ENCODE data around the gene KIF5A. TPM values are rescaled to one million over a fixed set of nuclear protein-coding genes. Genes with fewer than 3 reads are reported as not detected.

The KIF5A gene
- total RNA-seq, 2 experiments from 2014 or later = 0.64 to 0.89 TPM

- CTCF ChIA-PET = interaction anchor here (0.5 to 1.4 kb wide), 4 partner anchors 11 to 383 kb away, joined by 3 to 5 read pairs (median 3); no protein-coding TSS in a partner anchor
- no peak overlapping the region for H3K27ac Mint-ChIP-seq
- no peak for DNase-seq
- H3K36me3 Mint-ChIP-seq (ENCODE audit: low read depth) = no peaks in the 10 kb centered on the region
- peaks cover 29% of the 10 kb centered on the region for H3K4me1 Mint-ChIP-seq
- no peak overlapping the region for H3K4me3 Mint-ChIP-seq
- H3K27me3 Mint-ChIP-seq = peaks cover 93% of the 10 kb centered on the region
- POLR2A ChIA-PET = no interaction called here
- H3K9me3 Mint-ChIP-seq = no peaks in the 10 kb centered on the region
These were observed 75.6 kb downstream of the KIF5A start for GRCh38 chr12:57625261-57626032.

GRCh38 chr12:57626111-57626920 lies 76.5 kb downstream of the KIF5A start:
- DNase-seq = no peak
- Mint-ChIP-seq H3K27me3 (peaks cover 93% of the 10 kb centered on the region), H3K9me3 (no peaks in the 10 kb centered on the region), H3K27ac (no peak overlapping the region), H3K4me3 (no peak overlapping the region), H3K4me1 (peaks cover 20% of the 10 kb centered on the region), H3K36me3 (ENCODE audit: low read depth) (no peaks in the 10 kb centered on the region)
- ChIA-PET POLR2A (no interaction called here), CTCF (interaction anchor here (0.6 to 2.1 kb wide), 7 partner anchors 10 to 384 kb away, joined by 3 to 5 read pairs (median 3); partner anchors contain the start of gene ARHGAP9)

GRCh38 chr12:57626921-57627445 lies 77.1 kb downstream of the KIF5A start:
- H3K4me3 Mint-ChIP-seq = no peak overlapping the region
- no peak for DNase-seq
- no peaks in the 10 kb centered on the region for H3K9me3 Mint-ChIP-seq
- POLR2A ChIA-PET = interaction anchor here (0.6 kb wide), 1 partner anchor 10 kb away, joined by 4 read pairs; no protein-coding TSS in a partner anchor
- H3K36me3 Mint-ChIP-seq (ENCODE audit: low read depth) = no peaks in the 10 kb centered on the region
- CTCF ChIA-PET = interaction anchor here (0.6 to 2.2 kb wide), 11 partner anchors 8 to 384 kb away, joined by 3 to 7 read pairs (median 3); partner anchors contain the start of gene ARHGAP9
- peaks cover 13% of the 10 kb centered on the region for H3K4me1 Mint-ChIP-seq
- no peak overlapping the region for H3K27ac Mint-ChIP-seq
- H3K27me3 Mint-ChIP-seq = peaks cover 92% of the 10 kb centered on the region

- POLR2A ChIA-PET = interaction anchor here (0.6 kb wide), 1 partner anchor 9 kb away, joined by 4 read pairs; no protein-coding TSS in a partner anchor
These were observed 77.8 kb downstream of the KIF5A start for GRCh38 chr12:57627501-57628279.

GRCh38 chr12:57628280-57629191 lies 78.7 kb downstream of the KIF5A start:
- DNase-seq = no peak
- Mint-ChIP-seq H3K4me3 (no peak overlapping the region), H3K9me3 (no peaks in the 10 kb centered on the region), H3K4me1 (peaks cover 18% of the 10 kb centered on the region), H3K36me3 (ENCODE audit: low read depth) (no peaks in the 10 kb centered on the region), H3K27me3 (peaks cover 85% of the 10 kb centered on the region), H3K27ac (no peak overlapping the region)
- ChIA-PET CTCF (interaction anchor here (1.2 to 2.2 kb wide), 5 partner anchors 9 to 169 kb away, joined by 3 to 7 read pairs (median 4); partner anchors contain the start of gene GLI1), POLR2A (no interaction called here)

More at GRCh38 chr12:57627501-57628279, 77.8 kb downstream of the KIF5A start:
- Mint-ChIP-seq H3K4me3 (no peak overlapping the region), H3K27ac (no peak overlapping the region), H3K9me3 (no peaks in the 10 kb centered on the region), H3K36me3 (ENCODE audit: low read depth) (no peaks in the 10 kb centered on the region), H3K4me1 (peaks cover 12% of the 10 kb centered on the region), H3K27me3 (peaks cover 88% of the 10 kb centered on the region)
- peak; percentile 33 for DNase-seq
- CTCF ChIA-PET = interaction anchor here (0.8 to 2.2 kb wide), 10 partner anchors 8 to 169 kb away, joined by 3 to 7 read pairs (median 4); partner anchors contain the start of gene GLI1

- H3K9me3 Mint-ChIP-seq = no peaks in the 10 kb centered on the region
- POLR2A ChIA-PET = interaction anchor here (0.5 kb wide), 1 partner anchor 128 kb away, joined by 3 read pairs; no protein-coding TSS in a partner anchor
- DNase-seq = no peak
- peaks cover 77% of the 10 kb centered on the region for H3K27me3 Mint-ChIP-seq
- no peaks in the 10 kb centered on the region for H3K36me3 Mint-ChIP-seq (ENCODE audit: low read depth)
- CTCF ChIA-PET = interaction anchor here (0.6 to 1.8 kb wide), 6 partner anchors 10 to 171 kb away, joined by 3 to 7 read pairs (median 4); partner anchors contain the start of gene OS9
- peaks cover 18% of the 10 kb centered on the region for H3K4me1 Mint-ChIP-seq
- no peak overlapping the region for H3K27ac Mint-ChIP-seq
- H3K4me3 Mint-ChIP-seq = no peak overlapping the region
These were observed 80.1 kb downstream of the KIF5A start for GRCh38 chr12:57629897-57630471.

- Mint-ChIP-seq H3K4me1 (peaks cover 18% of the 10 kb centered on the region), H3K9me3 (no peaks in the 10 kb centered on the region), H3K27me3 (peaks cover 70% of the 10 kb centered on the region), H3K4me3 (no peak overlapping the region), H3K36me3 (ENCODE audit: low read depth) (no peaks in the 10 kb centered on the region), H3K27ac (no peak overlapping the region)
- DNase-seq = no peak
- ChIA-PET CTCF (interaction anchor here (0.6 to 2.9 kb wide), 9 partner anchors 9 to 392 kb away, joined by 3 to 16 read pairs (median 4); partner anchors contain the start of gene OS9), POLR2A (no interaction called here)
These were observed 81.1 kb downstream of the KIF5A start for GRCh38 chr12:57630891-57631433.

GRCh38 chr12:57631566-57632072 lies 81.8 kb downstream of the KIF5A start:
- ChIA-PET CTCF (interaction anchor here (0.9 to 2.9 kb wide), 6 partner anchors 10 to 392 kb away, joined by 3 to 16 read pairs (median 5); partner anchors contain the start of gene OS9), POLR2A (no interaction called here)
- Mint-ChIP-seq H3K4me3 (peak overlapping the region; percentile 16), H3K27me3 (peaks cover 64% of the 10 kb centered on the region), H3K27ac (no peak overlapping the region), H3K4me1 (peaks cover 18% of the 10 kb centered on the region), H3K9me3 (no peaks in the 10 kb centered on the region), H3K36me3 (ENCODE audit: low read depth) (no peaks in the 10 kb centered on the region)
- no peak for DNase-seq

GRCh38 chr12:57632073-57632957 lies 82.5 kb downstream of the KIF5A start:
- ChIA-PET CTCF (interaction anchor here (0.7 to 2.9 kb wide), 14 partner anchors 11 to 176 kb away, joined by 3 to 16 read pairs (median 4); partner anchors contain the start of genes CDK4 and OS9), POLR2A (no interaction called here)
- no peak for DNase-seq
- Mint-ChIP-seq H3K27me3 (peaks cover 58% of the 10 kb centered on the region), H3K9me3 (no peaks in the 10 kb centered on the region), H3K4me1 (peaks cover 14% of the 10 kb centered on the region), H3K4me3 (peak overlapping the region; percentile 68), H3K36me3 (ENCODE audit: low read depth) (no peaks in the 10 kb centered on the region), H3K27ac (no peak overlapping the region)

Measured in activated CD4-positive, alpha-beta T cell treated with anti-CD3 and anti-CD28 coated beads, Interleukin-2, amount 10 ng/mL, durations not matched to agents 7 days and 5 days (primary cell).